Measurements from ENCODE around the gene SHISA5. TPM values are rescaled to one million over a fixed set of nuclear protein-coding genes. Genes with fewer than 3 reads are reported as not detected.

Gene SHISA5
- total RNA-seq, 1 donor from 2014 or later, result 163 TPM

DNA sequence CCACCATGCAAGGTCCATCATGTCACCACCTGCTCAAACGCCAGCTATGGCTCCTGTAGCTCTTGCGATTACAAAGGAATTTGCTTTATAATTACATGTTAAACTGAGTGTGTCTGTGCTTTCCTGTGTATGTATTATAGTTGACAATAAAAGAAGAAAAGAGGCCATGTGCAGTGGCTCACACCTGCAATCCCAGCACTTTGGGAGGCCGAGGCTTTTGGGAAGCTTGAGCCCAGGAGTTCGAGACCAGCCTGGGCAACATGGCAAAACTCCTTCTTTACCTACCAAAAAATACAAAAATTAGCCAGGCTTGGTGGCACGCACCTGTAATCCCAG lies 30.4 kb downstream of the SHISA5 start:
- Histone ChIP-seq H3K4me1 (peaks cover 40% of the 10 kb centered on the region), H3K27ac (peak overlapping the region; percentile 97), H3K9me3 (no peaks in the 10 kb centered on the region), H3K27me3 (no peaks in the 10 kb centered on the region), H3K4me3 (no peak overlapping the region), H3K36me3 (peaks cover 19% of the 10 kb centered on the region)
- DNase-seq, result no peak
- intact Hi-C loops (cut with DNase I), result no loop called here
- no peak for ATAC-seq
- TF ChIP-seq, protein P1, sequence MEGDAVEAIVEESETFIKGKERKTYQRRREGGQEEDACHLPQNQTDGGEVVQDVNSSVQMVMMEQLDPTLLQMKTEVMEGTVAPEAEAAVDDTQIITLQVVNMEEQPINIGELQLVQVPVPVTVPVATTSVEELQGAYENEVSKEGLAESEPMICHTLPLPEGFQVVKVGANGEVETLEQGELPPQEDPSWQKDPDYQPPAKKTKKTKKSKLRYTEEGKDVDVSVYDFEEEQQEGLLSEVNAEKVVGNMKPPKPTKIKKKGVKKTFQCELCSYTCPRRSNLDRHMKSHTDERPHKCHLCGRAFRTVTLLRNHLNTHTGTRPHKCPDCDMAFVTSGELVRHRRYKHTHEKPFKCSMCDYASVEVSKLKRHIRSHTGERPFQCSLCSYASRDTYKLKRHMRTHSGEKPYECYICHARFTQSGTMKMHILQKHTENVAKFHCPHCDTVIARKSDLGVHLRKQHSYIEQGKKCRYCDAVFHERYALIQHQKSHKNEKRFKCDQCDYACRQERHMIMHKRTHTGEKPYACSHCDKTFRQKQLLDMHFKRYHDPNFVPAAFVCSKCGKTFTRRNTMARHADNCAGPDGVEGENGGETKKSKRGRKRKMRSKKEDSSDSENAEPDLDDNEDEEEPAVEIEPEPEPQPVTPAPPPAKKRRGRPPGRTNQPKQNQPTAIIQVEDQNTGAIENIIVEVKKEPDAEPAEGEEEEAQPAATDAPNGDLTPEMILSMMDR (IDR thresholded peaks at IDR 0.05), result no peak

DNA sequence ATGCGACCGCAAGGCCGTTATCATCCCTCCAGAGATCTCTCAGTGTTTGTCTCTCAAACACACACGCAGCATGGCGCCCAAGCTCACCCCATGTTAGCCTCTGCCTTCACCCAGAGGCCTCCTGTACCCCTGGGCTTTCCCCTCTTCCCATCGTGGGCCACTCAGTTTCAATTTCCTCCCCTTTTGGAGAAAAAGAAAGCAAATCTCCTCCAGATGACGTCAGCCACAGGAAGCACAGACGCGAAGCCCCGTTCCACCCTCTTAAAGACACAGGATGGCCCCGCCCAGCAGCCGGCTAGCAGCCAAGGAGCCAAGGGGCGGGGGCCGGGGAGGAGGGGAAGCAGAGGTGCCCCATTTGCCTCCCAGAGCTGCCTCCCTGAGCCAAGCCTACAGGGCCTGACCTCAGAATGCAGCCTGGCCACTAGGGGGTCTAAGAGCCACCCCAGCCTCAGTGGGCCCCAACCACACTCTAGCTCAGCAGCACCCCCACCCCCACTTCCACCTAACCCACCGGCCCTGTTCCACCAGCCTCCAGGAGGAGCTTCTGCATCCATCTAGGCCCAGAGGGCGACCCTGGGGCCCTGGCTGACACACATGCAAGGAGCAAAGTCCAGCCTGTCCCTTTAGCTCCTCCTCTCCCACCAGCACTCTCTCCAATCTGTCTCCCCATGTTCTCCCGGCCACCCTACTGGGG lies 30.9 kb downstream of the SHISA5 start:
- Histone ChIP-seq H3K27me3 (no peaks in the 10 kb centered on the region), H3K27ac (peak overlapping the region; percentile 97), H3K36me3 (peaks cover 24% of the 10 kb centered on the region), H3K4me3 (peak overlapping the region; percentile 75), H3K4me1 (peaks cover 45% of the 10 kb centered on the region), H3K9me3 (no peaks in the 10 kb centered on the region)
- intact Hi-C loops (cut with DNase I), result no loop called here
- TF ChIP-seq, protein P1 (IDR thresholded peaks at IDR 0.05), result peak; percentile 41
- DNase-seq, result peak; percentile 96
- ATAC-seq, result peak; percentile 95

DNA sequence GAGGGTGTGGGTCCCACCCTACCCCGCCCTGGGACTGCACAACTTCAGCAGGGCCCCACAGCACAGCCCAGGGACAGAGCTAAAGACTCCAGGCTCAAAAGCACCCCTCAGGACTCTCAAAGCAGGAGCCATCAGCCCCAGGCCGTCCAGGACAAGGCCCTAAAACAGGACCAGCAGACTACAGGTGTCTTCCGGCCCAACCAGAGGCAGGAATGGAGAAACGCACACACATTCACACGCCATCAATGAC lies 31.4 kb downstream of the SHISA5 start:
- ATAC-seq, result peak; percentile 27
- TF ChIP-seq, protein P1 (IDR thresholded peaks at IDR 0.05), result no peak
- Histone ChIP-seq H3K9me3 (no peaks in the 10 kb centered on the region), H3K27me3 (no peaks in the 10 kb centered on the region), H3K27ac (peak overlapping the region; percentile 97), H3K4me1 (peaks cover 50% of the 10 kb centered on the region), H3K4me3 (peak overlapping the region; percentile 75), H3K36me3 (peaks cover 29% of the 10 kb centered on the region)
- intact Hi-C loops (cut with DNase I), result no loop called here
- peak; percentile 73 for DNase-seq

DNA sequence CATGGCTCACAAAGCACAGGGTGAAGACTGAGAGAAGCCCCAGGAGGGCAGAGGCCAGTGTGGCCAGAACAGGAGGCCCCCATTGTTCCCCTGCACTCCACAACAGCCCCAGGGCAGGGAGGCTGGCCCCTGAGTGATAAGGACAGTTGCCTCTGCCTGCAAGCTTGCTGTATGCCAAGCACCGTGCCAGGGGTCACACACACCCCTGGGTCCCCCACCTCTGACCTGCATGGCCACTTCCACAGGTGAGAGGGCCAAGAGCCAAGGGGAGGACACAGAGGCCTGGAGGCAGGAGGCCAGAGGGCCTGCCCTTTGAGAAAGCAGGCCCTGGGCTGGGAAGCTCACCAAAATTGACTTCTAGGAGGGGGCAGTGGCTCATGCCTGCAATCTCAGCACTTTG lies 33.7 kb downstream of the SHISA5 start:
- no peak overlapping the region for H3K4me3 ChIP-seq
- peak overlapping the region; percentile 25 for H3K27ac ChIP-seq
- no peak for DNase-seq

DNA sequence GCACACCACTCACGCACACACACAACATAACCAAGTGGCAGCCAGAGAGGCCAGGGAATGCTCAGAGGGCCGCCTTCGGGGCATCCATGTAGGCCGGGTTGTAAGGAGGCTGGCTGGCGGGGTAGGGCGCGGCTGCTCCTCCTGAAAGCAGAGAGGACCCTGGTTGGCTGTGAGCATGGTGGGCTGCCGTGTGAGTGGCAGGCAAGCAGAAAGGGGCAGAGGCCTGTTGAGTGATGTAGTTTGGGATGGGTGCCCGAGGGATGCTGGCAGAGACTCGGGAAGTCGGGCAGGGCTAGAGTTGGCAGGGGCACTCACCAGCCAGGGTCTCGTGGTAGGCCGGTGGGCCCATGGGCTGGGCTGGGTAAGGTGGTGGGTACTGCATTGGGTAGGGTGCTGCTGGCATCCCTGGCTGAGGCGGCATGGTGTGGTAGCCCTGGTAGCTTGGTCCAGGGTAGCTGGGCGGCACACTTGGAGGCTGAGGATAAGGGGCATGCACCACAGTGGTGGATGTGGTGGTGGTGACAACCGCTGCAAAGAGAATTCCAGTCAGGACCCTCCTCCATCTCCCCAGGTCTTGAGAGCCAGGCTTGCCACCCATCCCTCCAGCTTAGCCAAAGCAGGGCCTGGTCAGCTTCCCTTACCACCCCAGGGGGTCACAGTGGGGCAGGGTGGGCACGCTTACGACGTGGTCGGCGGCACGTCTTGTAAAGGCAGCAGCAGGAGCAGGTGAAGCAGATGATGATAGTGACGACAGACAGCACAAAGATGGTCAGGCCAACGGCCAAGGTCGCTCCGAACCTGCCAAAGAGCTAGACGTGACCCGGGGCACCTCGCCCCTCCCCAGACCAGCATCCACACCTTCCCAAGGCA lies 34.7 kb downstream of the SHISA5 start:
- peak overlapping the region; percentile 100 for H3K27ac ChIP-seq
- H3K4me1 ChIP-seq, result peaks cover 70% of the 10 kb centered on the region
- TF ChIP-seq, protein P1 (IDR thresholded peaks at IDR 0.05), result no peak
- H3K27me3 ChIP-seq, result no peaks in the 10 kb centered on the region
- no peak for ATAC-seq
- peaks cover 36% of the 10 kb centered on the region for H3K36me3 ChIP-seq
- no peak for DNase-seq
- no peak overlapping the region for H3K4me3 ChIP-seq
- intact Hi-C loops (cut with DNase I), result no loop called here
- no peaks in the 10 kb centered on the region for H3K9me3 ChIP-seq

More for the DNA sequence above, 33.7 kb downstream of the SHISA5 start:
- H3K36me3 ChIP-seq, result peaks cover 32% of the 10 kb centered on the region
- H3K4me1 ChIP-seq, result peaks cover 63% of the 10 kb centered on the region
- TF ChIP-seq, protein P1 (IDR thresholded peaks at IDR 0.05), result no peak
- no peaks in the 10 kb centered on the region for H3K9me3 ChIP-seq
- ATAC-seq, result no peak
- H3K27me3 ChIP-seq, result no peaks in the 10 kb centered on the region
- intact Hi-C loops (cut with DNase I), result no loop called here

Data from upper lobe of right lung (tissue), 1 donor.